ENCODE data around the gene ATF1.
"Not testable (repeated sequence)": the region's sequence is repeated elsewhere in the genome, so short reads cannot be mapped to it uniquely, and the experiment has no call there.

DNA sequence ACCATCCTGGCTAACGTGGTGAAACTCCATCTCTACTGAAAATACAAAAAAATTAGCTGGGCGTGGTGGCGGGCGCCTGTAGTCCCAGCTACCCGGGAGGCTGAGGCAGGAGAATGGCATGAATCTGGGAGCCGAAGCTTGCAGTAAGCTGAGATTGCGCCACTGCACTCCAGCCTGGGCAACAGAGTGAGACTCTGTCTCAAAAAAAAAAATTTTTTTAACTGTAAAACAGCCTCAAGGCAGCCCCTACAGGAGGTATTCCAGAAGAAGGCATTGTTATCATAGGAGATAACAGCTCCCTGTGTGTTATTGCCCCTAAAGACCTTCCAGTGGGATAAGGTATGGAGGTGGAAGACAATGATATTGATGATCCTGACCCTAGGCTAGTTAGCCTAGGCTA is 51.0 kb downstream of the ATF1 start:
- TF ChIP-seq, protein P1, sequence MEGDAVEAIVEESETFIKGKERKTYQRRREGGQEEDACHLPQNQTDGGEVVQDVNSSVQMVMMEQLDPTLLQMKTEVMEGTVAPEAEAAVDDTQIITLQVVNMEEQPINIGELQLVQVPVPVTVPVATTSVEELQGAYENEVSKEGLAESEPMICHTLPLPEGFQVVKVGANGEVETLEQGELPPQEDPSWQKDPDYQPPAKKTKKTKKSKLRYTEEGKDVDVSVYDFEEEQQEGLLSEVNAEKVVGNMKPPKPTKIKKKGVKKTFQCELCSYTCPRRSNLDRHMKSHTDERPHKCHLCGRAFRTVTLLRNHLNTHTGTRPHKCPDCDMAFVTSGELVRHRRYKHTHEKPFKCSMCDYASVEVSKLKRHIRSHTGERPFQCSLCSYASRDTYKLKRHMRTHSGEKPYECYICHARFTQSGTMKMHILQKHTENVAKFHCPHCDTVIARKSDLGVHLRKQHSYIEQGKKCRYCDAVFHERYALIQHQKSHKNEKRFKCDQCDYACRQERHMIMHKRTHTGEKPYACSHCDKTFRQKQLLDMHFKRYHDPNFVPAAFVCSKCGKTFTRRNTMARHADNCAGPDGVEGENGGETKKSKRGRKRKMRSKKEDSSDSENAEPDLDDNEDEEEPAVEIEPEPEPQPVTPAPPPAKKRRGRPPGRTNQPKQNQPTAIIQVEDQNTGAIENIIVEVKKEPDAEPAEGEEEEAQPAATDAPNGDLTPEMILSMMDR (IDR thresholded peaks at IDR 0.05) = not testable (repeated sequence)
- not testable (repeated sequence) for TF ChIP-seq POLR2A, EP300 (IDR thresholded peaks at IDR 0.05)
